Lower leg skin (tissue), 3 donors: ENCODE data around the gene GALNT14.

Experiments
- CTCF ChIP-seq, 3 donors: fragments of 450-650 bp; IDR thresholded peaks; one replicate each; pipeline ENCODE4 v1.5.1; 2016; ENCODE audit warnings: antibody characterized with exemption in 3 of 3, mild to moderate bottlenecking in 3 of 3, moderate library complexity in 2 of 3
- POLR2A ChIP-seq, 2 donors: fragments of 450-650 bp; IDR thresholded peaks; one replicate each; pipeline ENCODE4 v1.6.1; 2016 to 2017; ENCODE audit warnings: antibody characterized with exemption in 2 of 2, mild to moderate bottlenecking in 1 of 2, moderate library complexity in 1 of 2

- no peak for TF ChIP-seq CTCF (IDR thresholded peaks at IDR 0.05)
- TF ChIP-seq POLR2A (IDR thresholded peaks at IDR 0.05) = no peak
Measured at GRCh38 chr2:30912056-30912455, 226.2 kb downstream of the GALNT14 start.
